ENCODE results near the gene CNTNAP5.

- TF ChIP-seq CTCF (IDR thresholded peaks at IDR 0.05) (no peak), EZH2 (IDR thresholded peaks at IDR 0.05; ENCODE audit: borderline replicate concordance, insufficient read depth, low read depth, low read length, poor library complexity, severe bottlenecking) (no peak)
Measured at GRCh38 chr2:124542932-124543640, 518.0 kb downstream of the CNTNAP5 start.
